ENCODE data around the gene EIF3D. TPM values are rescaled to one million over a fixed set of nuclear protein-coding genes. Genes with fewer than 3 reads are reported as not detected.
A peak's percentile ranks its signal among the peaks of the same experiment; 100 is the strongest.

The EIF3D gene
- polyA plus RNA-seq, 3 donors: 319 to 329 (median 322) TPM

DNA sequence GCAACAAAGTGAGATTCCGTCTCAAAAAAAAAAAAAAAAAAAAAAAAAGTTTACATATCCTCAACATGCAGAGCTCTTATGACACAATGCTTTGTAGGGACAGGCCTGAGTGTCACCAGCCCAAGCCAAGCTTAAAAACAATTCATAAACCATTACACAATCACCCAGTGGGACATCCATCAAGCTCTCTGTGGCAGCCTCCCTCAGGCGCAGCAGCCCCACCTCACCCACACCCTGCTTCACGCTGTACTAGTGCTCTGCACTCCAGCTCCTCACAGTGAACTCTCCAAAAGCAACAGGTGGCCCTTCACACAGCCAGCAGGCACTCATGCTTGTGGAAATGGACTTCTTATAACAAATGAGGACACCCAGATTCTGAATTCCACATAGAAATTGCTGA lies 18.6 kb downstream of the EIF3D start:
- no peak for DNase-seq (ENCODE audit: low read depth in 3 of 3, low spot score in 2 of 3)

DNA sequence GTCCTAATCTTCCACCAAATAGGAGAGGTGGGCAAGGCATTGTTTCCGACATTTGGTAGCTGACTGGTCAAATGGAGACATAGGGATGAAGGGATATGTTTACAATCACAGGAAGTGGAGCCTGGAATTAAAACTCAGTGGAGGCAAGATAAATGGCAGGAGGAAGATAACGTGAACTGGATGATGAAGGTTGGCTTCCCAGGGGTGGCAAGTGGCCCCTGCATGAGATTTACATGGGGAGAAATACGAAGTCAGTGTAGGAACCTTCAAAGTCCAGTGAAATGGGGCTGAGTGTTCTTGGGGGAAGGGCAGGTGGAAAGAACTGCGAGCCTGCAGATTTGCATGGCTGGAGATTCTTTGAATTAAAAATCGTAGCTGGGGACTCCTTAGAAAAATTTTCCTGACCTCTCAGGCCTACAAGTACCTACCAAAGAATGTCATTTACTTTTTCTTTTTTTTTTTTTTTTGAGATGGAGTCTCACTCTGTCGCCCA lies 21.4 kb downstream of the EIF3D start:
- DNase-seq (ENCODE audit: low read depth in 3 of 3, low spot score in 2 of 3): no peak

DNA sequence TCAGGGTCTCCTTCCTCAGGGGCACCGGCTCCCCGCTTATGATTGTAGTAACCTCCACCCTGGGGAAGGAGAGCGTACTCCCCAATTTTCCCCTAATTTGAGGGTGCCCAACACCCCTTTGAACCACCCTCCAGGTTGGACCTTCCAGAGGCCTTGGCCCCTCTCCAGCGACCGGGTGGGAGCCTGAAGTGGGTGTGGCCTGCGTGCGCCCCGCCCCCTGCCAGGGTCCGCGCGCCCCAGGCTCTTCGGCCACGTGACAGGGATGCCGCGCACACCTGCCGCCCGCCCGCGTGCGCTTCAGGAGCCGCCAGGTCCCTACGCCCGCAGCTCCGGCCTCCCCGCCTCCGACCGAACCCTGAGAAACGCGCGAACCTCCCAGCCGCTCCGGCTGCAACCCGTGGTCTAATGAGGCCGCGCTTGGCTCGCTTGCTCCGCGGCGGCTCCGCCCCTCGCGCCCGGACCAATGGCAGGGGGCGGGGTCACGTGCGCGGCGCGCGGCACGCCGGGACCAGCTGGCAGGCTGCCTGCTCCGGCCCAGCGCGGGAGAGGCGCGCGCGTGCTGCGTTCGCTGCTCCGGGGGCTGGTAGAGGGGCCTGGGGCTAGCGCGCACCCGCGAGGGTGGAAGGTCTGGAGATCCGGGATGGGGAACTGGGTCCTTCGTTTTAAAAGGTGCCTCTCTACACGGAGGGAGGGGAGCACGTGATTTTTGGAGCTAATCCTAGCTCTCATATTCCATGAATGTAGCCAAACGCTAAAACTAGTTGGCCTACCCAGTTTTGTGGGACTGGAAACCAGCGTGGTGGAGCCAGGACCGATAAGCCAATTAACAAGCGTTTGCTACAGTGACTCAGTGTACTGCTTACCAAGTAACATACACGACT lies 22.1 kb downstream of the EIF3D start, which contains the start of gene FOXRED2:
FOXRED2 (minus strand) TSS at position 404 of the 881 bp plus-strand sequence. CDS start 618 bp downstream, outside the sequence.
- DNase-seq (ENCODE audit: low read depth in 3 of 3, low spot score in 2 of 3): peak in 2 of 3 donors; percentile 79 to 80

DNA sequence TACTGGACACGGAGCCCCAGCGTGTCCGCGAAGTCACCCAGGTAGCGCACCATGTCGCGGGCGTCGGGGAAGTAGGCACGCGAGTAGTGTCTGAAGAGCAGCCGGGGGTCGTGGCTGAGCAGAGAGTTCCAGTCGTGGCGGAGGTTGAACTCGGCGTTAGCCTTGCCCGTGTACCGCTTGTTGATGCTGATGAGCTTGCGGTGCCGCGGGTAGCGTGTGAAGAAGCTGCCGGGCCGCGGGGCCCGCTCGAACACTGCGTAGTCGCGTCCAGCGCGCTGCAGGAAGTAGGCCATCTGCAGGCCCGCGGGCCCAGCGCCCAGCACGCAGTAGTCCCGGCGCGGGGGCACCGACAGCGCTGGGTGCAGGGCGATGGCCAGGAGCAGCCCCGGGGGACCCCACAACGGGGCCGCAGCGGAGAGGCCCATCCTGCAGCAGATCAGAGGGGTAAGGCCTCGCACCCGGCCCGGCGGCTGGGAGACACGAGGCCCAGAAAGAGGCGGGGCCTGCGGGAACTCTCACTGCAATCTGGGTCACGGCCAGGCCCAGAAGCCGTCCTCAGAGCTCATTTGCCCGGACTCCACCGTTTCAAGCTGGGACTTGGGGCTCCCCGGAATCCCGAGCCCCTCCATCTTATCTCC lies 22.8 kb downstream of the EIF3D start:
- DNase-seq (ENCODE audit: low read depth in 3 of 3, low spot score in 2 of 3): no peak

DNA sequence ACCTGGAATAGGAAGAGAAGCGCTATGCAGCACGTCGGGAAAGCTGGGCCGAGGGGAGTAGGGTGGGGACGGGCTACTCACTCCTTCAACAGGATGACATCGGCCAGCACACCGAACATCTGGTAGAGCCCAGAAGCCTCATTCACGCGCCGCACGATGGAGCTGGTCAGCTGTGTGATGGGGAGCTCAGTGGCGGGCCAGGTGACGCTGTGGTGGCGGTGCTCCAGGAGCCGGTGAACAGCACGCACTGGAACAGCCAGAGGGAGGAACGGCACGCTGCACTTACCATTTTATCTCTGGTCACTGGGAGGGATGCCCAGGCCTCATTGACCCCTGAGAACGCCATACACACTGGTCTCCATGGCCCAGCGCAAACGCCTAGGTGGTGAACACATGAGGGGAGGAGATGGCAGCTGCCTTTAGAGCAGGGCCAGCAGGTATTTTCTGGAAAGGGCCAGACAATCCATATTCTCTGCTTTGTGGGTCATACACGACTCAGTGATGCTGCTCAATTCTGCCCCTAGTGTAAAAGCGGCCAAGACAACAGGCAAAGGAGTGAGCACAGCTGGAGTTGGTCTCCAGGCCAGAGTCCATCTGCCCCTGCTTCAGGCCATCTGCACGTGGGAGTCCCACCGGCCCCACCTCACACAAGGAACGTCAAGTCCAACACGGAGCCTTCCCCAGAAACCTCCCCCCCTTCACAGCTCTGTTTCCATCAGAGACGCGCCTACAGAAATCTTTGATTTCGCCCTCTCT lies 30.9 kb downstream of the EIF3D start:
- no peak for DNase-seq (ENCODE audit: low read depth in 3 of 3, low spot score in 2 of 3)

DNA sequence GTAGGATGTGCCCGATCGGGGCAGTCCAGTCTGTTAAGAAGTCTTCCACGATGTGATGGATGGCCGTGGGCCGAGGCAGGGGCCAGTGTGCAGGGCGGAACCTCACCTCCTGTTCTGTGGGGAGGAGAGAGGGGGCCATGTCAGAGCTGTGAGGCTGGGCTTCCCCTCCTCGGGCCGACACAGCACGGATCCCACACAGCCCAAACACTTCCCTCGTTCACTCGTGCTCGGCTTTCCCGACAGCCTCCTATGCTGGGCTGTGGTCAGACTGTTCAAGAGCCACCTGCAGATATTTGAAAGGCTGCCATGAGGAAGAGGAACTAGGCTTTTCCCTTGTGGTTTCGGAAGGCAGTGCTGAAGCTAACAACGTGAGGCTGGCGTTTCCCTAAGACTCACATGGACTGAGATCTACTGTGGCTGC lies 35.3 kb downstream of the EIF3D start:
- DNase-seq (ENCODE audit: low read depth in 3 of 3, low spot score in 2 of 3): no peak

DNA sequence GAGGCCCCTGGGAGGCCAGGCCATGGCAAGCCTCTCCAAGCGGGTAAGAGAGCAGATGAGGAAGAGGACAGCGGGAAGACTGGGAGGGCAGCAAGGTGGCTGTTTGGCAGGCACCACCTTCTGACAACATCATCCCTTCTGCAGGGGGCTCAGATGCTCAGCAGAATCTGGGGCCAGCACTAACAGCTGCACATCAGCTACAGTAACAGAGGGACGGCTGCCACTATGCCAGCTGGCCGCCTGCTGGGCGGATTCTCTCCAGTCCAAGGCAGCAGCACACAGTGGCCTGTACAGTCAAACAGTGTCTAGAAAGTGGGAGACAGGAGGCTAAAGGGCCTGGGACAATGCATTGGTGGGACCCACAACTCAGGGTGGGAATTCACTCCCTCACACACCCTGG lies 36.9 kb downstream of the EIF3D start:
- DNase-seq (ENCODE audit: low read depth in 3 of 3, low spot score in 2 of 3): no peak

- DNase-seq (ENCODE audit: low read depth in 3 of 3, low spot score in 2 of 3): no peak
These were observed 37.8 kb downstream of the EIF3D start for GRCh38 chr22:36491155-36491554.

DNA sequence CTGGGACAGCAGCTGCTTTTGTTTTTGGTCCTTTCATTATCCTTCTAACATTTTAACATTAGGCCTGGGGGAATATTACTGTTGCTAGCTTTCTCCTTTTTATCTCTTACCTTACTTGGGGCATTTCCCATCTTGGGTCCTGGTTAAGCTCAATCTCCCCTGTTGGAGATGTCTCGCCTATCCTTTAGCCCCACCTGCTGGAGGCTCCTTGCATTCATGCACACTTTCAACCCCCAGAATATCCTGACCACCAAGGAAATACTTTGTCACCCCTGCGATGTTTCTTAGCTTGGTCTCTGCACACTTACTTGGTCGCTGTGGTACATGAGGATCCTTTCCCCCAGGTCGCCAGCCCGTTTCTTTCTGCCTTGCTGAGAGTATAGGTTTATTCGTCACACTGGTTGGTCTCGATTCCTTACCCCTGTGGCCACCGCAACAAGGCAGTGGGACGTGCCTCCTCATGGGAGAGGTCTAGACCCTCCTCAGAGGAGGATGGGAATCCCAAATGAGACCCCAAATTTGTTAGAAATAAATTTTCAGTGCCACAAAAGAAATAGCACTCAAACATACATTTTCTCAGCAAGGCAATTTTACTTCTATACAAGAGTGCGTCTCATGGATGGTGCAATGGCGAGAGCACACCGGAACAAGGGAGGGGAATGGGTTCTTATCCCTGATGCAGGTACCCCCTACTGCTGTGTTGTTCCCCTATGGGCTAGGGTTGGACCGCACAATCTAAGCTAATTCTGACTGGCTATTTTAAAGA lies 42.2 kb downstream of the EIF3D start:
- DNase-seq (ENCODE audit: low read depth in 3 of 3, low spot score in 2 of 3): no peak

DNA sequence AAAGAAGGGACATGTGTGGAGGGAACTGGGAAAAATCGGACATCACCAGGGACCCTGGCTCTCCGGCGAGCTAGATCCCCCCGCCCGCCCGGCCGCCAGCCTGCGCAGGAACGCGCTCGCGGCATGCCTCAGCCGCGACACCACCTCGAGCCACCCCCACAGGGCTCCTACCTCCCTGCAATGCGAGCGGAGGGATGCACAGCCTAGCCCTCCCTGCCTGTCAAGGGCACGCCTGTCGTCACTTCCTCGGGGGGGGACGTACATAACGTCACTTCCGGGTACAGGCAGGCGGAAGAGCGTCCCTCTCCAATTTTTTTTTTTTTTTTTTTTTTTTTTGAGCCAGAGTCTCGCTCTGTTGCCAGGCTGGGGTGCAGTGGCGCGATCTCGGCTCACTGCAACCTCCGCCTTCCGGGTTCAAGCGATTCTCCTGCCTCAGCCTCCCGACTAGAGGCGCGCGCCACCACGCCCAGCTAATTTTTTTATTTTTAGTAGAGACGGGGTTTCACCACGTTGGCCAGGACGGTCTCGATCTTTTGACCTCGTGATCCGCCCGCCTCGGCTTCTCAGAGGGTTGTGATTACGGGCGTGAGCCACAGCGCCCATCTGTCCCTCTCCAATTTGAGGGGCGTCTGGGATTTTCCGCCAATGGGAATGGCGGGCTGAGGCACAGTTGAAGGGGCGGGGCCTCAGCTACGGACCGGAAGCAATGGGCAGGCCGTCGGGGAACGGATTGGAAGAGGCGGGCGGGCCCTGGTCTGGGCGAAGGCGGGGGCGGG lies 47.4 kb downstream of the EIF3D start, which contains the start of gene TXN2:
TXN2 (minus strand) TSS at position 248 of the 776 bp plus-strand sequence. CDS start 803 bp downstream, outside the sequence.
- DNase-seq (ENCODE audit: low read depth in 3 of 3, low spot score in 2 of 3): peak; percentile 92 to 93 (median 92)

- no peak for DNase-seq (ENCODE audit: low read depth in 3 of 3, low spot score in 2 of 3)
These were observed 48.0 kb downstream of the EIF3D start for GRCh38 chr22:36480941-36481392.

DNA sequence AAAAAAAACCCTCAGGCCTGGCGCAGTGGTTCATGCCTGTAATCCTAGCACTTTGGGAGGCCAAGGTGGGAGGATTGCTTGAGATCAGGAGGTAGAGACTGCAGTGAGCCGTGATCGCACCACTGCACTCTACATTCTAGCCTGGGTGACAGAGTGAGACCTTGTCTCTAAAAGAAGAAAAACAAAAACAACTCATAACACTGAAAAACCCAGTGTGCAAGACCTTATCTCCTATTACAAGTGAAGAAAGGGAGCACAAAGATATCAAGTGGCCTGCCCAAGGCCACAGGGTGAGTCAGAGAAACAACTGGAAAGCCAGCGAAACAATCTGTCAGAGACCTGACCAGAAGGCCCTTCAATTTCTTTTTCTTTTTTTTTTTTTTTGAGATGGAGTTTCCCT lies 50.0 kb downstream of the EIF3D start:
- no peak for DNase-seq (ENCODE audit: low read depth in 3 of 3, low spot score in 2 of 3)

- DNase-seq (ENCODE audit: low read depth in 3 of 3, low spot score in 2 of 3): no peak
These were observed 53.6 kb downstream of the EIF3D start for GRCh38 chr22:36475341-36475740.

- DNase-seq (ENCODE audit: low read depth in 3 of 3, low spot score in 2 of 3): no peak
These were observed 56.3 kb downstream of the EIF3D start for GRCh38 chr22:36472689-36473088.

GRCh38 chr22:36471341-36471821 lies 57.6 kb downstream of the EIF3D start:
- DNase-seq (ENCODE audit: low read depth in 3 of 3, low spot score in 2 of 3): no peak

DNA sequence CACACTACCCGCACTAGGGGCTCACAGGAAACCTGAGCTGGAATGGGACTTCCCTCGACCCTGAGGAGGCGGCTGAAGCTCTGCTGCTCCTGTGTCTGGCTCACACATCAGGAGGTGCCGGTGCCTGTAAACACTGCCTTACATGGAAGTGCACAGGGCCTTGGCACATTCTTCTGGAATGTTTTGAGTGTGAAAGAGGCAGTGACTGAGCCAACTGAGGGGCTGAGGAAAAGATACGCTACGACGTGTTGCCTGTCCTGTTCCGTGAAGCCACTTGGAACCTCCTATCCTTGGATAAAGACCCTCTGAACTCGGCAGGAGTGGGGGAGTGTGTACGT lies 58.0 kb downstream of the EIF3D start:
- DNase-seq (ENCODE audit: low read depth in 3 of 3, low spot score in 2 of 3): no peak

- DNase-seq (ENCODE audit: low read depth in 3 of 3, low spot score in 2 of 3): peak; percentile 72 to 82 (median 78)
These were observed 58.6 kb downstream of the EIF3D start for GRCh38 chr22:36470162-36470993.

DNA sequence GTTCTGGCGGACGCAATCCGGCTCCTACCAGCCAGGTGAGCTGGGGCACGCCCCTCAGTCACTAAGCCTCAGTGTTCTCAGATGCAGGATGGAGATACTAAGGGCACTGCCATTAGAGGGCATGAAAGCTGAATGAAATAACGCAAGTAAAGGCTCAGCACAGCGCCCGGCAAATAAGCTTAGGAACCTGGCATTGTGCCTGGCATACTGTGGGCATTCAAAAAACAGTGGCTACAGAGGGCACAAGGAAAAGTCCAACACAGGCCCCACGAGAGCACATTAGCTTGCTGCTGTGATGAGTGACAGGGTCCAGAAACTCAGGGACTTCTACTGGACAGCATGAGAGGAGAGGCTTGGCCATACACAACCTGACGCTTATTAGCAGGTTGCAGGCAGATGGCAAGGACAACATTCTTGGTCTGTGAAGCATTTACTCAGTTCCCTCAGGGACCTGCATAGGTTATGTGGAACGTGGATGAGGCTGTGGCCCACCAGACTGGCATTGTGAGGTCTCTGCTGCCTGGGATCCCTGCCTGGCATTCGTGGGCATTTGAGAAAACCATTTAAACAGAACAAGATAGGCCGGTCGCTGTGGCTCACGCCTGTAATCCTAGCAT lies 59.8 kb downstream of the EIF3D start:
- no peak for DNase-seq (ENCODE audit: low read depth in 3 of 3, low spot score in 2 of 3)

Data from right renal cortex interstitium (tissue), 3 donors.